Measurements from ENCODE around the gene HLX.

HLX gene, protein sequence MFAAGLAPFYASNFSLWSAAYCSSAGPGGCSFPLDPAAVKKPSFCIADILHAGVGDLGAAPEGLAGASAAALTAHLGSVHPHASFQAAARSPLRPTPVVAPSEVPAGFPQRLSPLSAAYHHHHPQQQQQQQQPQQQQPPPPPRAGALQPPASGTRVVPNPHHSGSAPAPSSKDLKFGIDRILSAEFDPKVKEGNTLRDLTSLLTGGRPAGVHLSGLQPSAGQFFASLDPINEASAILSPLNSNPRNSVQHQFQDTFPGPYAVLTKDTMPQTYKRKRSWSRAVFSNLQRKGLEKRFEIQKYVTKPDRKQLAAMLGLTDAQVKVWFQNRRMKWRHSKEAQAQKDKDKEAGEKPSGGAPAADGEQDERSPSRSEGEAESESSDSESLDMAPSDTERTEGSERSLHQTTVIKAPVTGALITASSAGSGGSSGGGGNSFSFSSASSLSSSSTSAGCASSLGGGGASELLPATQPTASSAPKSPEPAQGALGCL

DNA sequence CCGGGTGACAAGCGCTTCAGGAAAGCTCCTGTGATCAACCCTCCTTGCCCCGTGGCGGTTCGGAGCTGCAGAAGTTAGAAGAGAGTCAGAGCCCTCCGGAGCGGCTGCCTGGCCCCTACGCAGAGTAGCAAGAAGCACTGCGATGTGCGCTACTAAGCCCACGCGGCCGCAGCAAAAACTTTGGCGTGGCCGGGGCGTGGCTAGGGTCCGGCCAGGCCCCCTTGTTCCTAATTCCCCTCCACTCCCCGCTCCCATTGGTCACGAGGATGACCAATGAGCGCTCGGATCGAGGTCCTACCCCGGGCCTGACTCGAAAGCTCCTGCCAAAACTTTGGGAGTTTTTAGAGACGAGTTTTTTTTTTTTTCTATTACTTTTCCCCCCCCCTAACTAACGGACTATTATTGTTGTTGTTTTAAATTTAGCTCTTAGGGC, at the start of gene HLX:
Gene HLX (plus strand): TSS at position 368 of the 433 bp plus-strand sequence. CDS start 415 bp downstream, outside the sequence.
- Histone ChIP-seq H3K27ac (ENCODE audit: low read depth, low read length) (peak within 1 kb of the TSS; percentile 84), H3K9me3 (ENCODE audit: control insufficient read depth in 5 of 5, low read length in 5 of 5) (no peaks in the 10 kb centered on the region), H3K4me3 (ENCODE audit: low read depth in 1 of 5, low read length in 5 of 5) (peak within 1 kb of the TSS; percentile 74 to 90 (median 88)), H3K36me3 (ENCODE audit: control insufficient read depth in 5 of 5, insufficient read depth in 5 of 5, low read length in 5 of 5) (peaks cover 0 to 20% (median 15%) of the 10 kb centered on the region in 5 donors), H3K4me1 (ENCODE audit: control insufficient read depth in 5 of 5, insufficient read depth in 5 of 5, low read length in 5 of 5) (peaks cover 11 to 79% (median 46%) of the 10 kb centered on the region in 5 donors), H3K27me3 (ENCODE audit: control insufficient read depth in 5 of 5, insufficient read depth in 4 of 5, low read length in 5 of 5) (no peaks in the 10 kb centered on the region), H3K9ac (ENCODE audit: low read length in 5 of 5) (peak within 1 kb of the TSS; percentile 78 to 94 (median 89))

DNA sequence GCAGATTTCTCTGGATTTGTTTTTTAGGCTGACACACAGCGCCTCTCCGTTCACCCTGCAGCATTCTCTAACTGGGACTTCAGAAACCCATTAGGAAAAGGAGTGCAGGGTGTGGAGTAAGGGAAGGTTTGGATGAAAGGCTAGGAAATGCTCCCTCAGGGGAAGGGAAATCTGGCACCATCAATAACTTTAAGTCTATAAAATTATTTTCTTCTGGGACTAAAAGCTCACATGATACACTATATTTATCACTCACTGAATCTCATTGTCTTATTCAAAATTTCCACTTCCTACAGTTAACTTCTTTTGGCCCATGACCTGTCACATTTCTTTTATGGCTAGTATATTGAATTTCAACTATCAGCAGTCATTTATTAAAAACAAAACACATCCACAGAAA, 45.8 kb upstream of the HLX start:
- Histone ChIP-seq H3K9me3 (ENCODE audit: control insufficient read depth in 5 of 5, low read length in 5 of 5) (no peaks in the 10 kb centered on the region), H3K4me3 (ENCODE audit: low read depth in 1 of 5, low read length in 5 of 5) (no peak overlapping the region), H3K36me3 (ENCODE audit: control insufficient read depth in 5 of 5, insufficient read depth in 5 of 5, low read length in 5 of 5) (peaks cover 0 to 3% (median 0%) of the 10 kb centered on the region in 5 donors), H3K4me1 (ENCODE audit: control insufficient read depth in 5 of 5, insufficient read depth in 5 of 5, low read length in 5 of 5) (peaks cover 0 to 30% (median 17%) of the 10 kb centered on the region in 5 donors), H3K27me3 (ENCODE audit: control insufficient read depth in 5 of 5, insufficient read depth in 4 of 5, low read length in 5 of 5) (no peaks in the 10 kb centered on the region), H3K9ac (ENCODE audit: low read length in 5 of 5) (no peak overlapping the region), H3K27ac (ENCODE audit: low read depth, low read length) (no peak overlapping the region)

DNA sequence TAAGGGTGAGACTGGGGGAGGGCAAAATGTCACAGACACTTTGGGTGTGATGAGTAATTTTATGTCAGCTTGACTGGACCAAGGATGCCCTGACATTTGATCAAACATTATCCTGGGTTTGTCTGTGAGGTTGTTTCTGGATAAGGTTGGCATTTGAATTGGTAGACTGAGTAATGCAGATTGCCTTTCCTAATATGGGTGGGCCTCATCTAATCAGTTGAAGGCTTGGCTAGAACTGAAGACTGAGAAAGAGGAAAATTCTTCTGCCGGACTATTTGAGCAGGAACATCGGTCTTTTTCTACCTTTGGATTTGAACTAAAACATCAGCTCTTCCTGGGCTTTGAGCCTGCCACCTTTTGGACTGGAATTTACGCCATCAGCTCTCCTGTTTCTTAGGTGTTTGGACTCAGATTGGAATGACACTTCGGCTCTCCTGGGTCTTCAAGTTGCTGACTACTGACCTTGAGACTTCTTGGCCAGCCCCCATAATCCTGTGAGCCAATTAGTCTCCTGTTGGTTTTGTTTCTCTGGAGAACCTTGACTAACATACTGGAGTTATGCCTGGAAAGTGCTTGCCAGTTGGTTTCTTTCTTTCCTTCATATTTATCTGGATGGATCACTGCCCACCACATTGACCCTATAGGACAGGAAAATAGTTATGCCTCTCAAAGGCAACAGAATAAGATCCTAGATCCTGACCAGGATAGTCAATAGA, 44.9 kb upstream of the HLX start:
- H3K27me3 ChIP-seq (ENCODE audit: control insufficient read depth in 5 of 5, insufficient read depth in 4 of 5, low read length in 5 of 5), result no peaks in the 10 kb centered on the region
- H3K4me1 ChIP-seq (ENCODE audit: control insufficient read depth in 5 of 5, insufficient read depth in 5 of 5, low read length in 5 of 5), result peaks cover 0 to 25% (median 13%) of the 10 kb centered on the region in 5 donors
- no peak overlapping the region for H3K27ac ChIP-seq (ENCODE audit: low read depth, low read length)
- H3K36me3 ChIP-seq (ENCODE audit: control insufficient read depth in 5 of 5, insufficient read depth in 5 of 5, low read length in 5 of 5), result peaks cover 0 to 3% (median 0%) of the 10 kb centered on the region in 5 donors
- no peaks in the 10 kb centered on the region for H3K9me3 ChIP-seq (ENCODE audit: control insufficient read depth in 5 of 5, low read length in 5 of 5)
- H3K4me3 ChIP-seq (ENCODE audit: low read depth in 1 of 5, low read length in 5 of 5), result no peak overlapping the region
- H3K9ac ChIP-seq (ENCODE audit: low read length in 5 of 5), result no peak overlapping the region

DNA sequence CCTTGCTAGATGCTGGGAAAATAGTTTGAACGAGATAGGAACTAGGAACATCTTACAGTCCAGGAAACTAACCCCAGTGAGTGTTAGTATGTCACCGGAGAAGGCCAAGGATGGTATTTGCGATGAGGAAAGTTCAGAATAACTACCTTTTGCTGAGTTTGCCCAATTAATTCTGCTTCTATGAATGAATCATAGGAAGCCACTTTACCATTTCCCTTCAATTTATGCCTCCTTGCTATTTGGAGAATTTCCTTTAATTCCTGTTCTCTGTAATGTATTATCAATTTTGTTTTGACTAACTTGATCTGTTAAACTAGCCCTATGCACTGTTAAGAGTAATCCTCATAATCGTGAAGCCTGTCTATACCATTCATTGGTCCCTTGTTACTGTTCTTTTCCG, 40.7 kb upstream of the HLX start:
- Histone ChIP-seq H3K27me3 (ENCODE audit: control insufficient read depth in 5 of 5, insufficient read depth in 4 of 5, low read length in 5 of 5) (no peaks in the 10 kb centered on the region), H3K27ac (ENCODE audit: low read depth, low read length) (no peak overlapping the region), H3K9me3 (ENCODE audit: control insufficient read depth in 5 of 5, low read length in 5 of 5) (no peaks in the 10 kb centered on the region), H3K36me3 (ENCODE audit: control insufficient read depth in 5 of 5, insufficient read depth in 5 of 5, low read length in 5 of 5) (no peaks in the 10 kb centered on the region), H3K4me3 (ENCODE audit: low read depth in 1 of 5, low read length in 5 of 5) (no peak overlapping the region), H3K4me1 (ENCODE audit: control insufficient read depth in 5 of 5, insufficient read depth in 5 of 5, low read length in 5 of 5) (peaks cover 0 to 34% (median 9%) of the 10 kb centered on the region in 5 donors), H3K9ac (ENCODE audit: low read length in 5 of 5) (no peak overlapping the region)

DNA sequence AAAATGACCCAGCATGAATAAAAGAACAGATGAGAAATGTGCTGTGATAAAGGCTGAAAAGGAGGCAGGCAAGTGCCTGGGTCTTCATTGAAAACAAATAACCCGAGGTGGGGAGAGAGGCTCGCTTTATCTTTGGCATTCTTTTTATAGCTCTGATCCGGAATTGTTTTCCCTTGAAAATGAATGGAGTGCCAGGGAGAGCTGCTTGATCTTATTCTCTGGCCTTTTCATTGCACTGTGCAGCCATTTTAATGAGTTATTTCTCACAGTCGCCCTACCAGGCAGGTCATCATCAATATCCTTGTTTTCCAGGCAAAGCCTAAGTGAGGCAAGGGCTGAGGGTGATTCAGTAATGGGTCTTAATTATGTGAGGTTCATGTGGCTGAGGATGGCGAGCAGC, 39.8 kb upstream of the HLX start:
- Histone ChIP-seq H3K9ac (ENCODE audit: low read length in 5 of 5) (no peak overlapping the region), H3K9me3 (ENCODE audit: control insufficient read depth in 5 of 5, low read length in 5 of 5) (no peaks in the 10 kb centered on the region), H3K4me1 (ENCODE audit: control insufficient read depth in 5 of 5, insufficient read depth in 5 of 5, low read length in 5 of 5) (peaks cover 0 to 31% (median 13%) of the 10 kb centered on the region in 5 donors), H3K27me3 (ENCODE audit: control insufficient read depth in 5 of 5, insufficient read depth in 4 of 5, low read length in 5 of 5) (no peaks in the 10 kb centered on the region), H3K27ac (ENCODE audit: low read depth, low read length) (no peak overlapping the region), H3K36me3 (ENCODE audit: control insufficient read depth in 5 of 5, insufficient read depth in 5 of 5, low read length in 5 of 5) (no peaks in the 10 kb centered on the region), H3K4me3 (ENCODE audit: low read depth in 1 of 5, low read length in 5 of 5) (no peak overlapping the region)

DNA sequence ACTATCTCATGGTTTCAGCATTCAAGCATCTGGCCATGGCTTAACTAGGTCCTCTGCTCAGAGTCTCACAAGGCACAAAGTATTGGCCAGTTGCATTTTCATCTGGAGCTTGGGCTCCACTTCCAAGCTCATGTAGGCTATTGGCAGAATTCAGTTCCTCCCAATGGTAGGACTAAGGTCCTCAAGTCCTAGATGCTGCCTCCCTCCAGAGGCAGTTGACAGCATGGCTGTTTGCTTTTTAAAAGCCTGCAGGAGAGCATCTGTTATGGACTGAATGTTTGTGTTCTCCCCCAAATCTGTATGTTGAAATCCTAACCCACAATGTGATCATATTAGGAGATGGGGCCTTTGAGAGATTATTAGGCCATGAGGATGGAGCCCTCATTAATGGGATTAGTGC, 38.0 kb upstream of the HLX start:
- H3K4me1 ChIP-seq (ENCODE audit: control insufficient read depth in 5 of 5, insufficient read depth in 5 of 5, low read length in 5 of 5), result peaks cover 0 to 32% (median 13%) of the 10 kb centered on the region in 5 donors
- no peak overlapping the region for H3K9ac ChIP-seq (ENCODE audit: low read length in 5 of 5)
- no peaks in the 10 kb centered on the region for H3K27me3 ChIP-seq (ENCODE audit: control insufficient read depth in 5 of 5, insufficient read depth in 4 of 5, low read length in 5 of 5)
- H3K36me3 ChIP-seq (ENCODE audit: control insufficient read depth in 5 of 5, insufficient read depth in 5 of 5, low read length in 5 of 5), result no peaks in the 10 kb centered on the region
- no peak overlapping the region for H3K4me3 ChIP-seq (ENCODE audit: low read depth in 1 of 5, low read length in 5 of 5)
- no peak overlapping the region for H3K27ac ChIP-seq (ENCODE audit: low read depth, low read length)
- H3K9me3 ChIP-seq (ENCODE audit: control insufficient read depth in 5 of 5, low read length in 5 of 5), result no peaks in the 10 kb centered on the region

DNA sequence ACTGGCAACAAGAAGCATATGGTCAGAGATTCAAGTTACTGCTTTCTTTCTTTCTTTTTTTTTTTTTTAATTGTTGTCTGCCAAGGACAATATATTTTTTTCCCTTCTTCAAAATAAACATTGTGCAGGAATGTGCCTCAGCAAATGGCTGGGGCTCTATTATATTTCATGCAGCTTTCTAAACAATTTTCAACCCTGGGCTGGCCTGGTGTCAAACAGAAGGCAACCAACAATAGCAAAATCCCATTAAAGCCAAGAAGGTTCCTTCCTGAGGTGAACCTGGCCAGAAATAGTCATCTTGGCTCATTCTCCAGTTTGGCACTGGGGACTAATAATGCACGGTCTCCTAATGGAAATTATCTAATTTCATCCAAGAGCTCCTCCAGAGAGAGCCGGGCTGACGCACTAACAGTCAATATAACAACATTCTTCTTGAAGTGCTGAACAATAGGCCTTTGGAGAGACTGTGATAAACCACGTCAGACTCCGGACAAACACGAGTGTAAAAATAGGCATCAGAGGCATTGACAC, 35.7 kb upstream of the HLX start:
- H3K4me1 ChIP-seq (ENCODE audit: control insufficient read depth in 5 of 5, insufficient read depth in 5 of 5, low read length in 5 of 5), result peaks cover 0 to 28% (median 4%) of the 10 kb centered on the region in 5 donors
- H3K4me3 ChIP-seq (ENCODE audit: low read depth in 1 of 5, low read length in 5 of 5), result no peak overlapping the region
- H3K27ac ChIP-seq (ENCODE audit: low read depth, low read length), result peak overlapping the region; percentile 12
- no peaks in the 10 kb centered on the region for H3K9me3 ChIP-seq (ENCODE audit: control insufficient read depth in 5 of 5, low read length in 5 of 5)
- H3K27me3 ChIP-seq (ENCODE audit: control insufficient read depth in 5 of 5, insufficient read depth in 4 of 5, low read length in 5 of 5), result no peaks in the 10 kb centered on the region
- H3K9ac ChIP-seq (ENCODE audit: low read length in 5 of 5), result no peak overlapping the region
- H3K36me3 ChIP-seq (ENCODE audit: control insufficient read depth in 5 of 5, insufficient read depth in 5 of 5, low read length in 5 of 5), result no peaks in the 10 kb centered on the region

DNA sequence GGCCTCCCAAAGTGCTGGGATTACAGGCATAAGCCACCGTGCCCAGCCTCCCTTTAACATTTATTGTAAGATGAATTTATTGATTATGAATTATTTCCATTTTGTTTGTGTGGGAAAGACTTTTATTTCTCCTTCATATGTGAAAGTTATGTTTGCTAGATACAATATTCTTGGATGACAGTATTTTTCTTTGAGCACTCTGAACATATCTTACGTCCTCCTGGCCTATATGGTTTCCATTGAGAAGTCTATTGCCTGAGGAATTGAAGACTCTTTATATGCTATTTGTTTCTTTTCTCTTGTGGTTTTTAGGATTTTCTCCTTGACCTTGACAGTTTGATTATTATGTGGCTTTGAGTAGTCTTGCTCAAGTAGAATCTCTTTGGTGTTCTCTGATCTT, 26.8 kb upstream of the HLX start:
- H3K27me3 ChIP-seq (ENCODE audit: control insufficient read depth in 5 of 5, insufficient read depth in 4 of 5, low read length in 5 of 5), result no peaks in the 10 kb centered on the region
- H3K9me3 ChIP-seq (ENCODE audit: control insufficient read depth in 5 of 5, low read length in 5 of 5), result peaks cover 8 to 18% (median 12%) of the 10 kb centered on the region in 5 donors
- no peaks in the 10 kb centered on the region for H3K4me1 ChIP-seq (ENCODE audit: control insufficient read depth in 5 of 5, insufficient read depth in 5 of 5, low read length in 5 of 5)
- H3K4me3 ChIP-seq (ENCODE audit: low read depth in 1 of 5, low read length in 5 of 5), result no peak overlapping the region
- H3K27ac ChIP-seq (ENCODE audit: low read depth, low read length), result no peak overlapping the region
- peaks cover 0 to 5% (median 0%) of the 10 kb centered on the region in 5 donors for H3K36me3 ChIP-seq (ENCODE audit: control insufficient read depth in 5 of 5, insufficient read depth in 5 of 5, low read length in 5 of 5)
- H3K9ac ChIP-seq (ENCODE audit: low read length in 5 of 5), result no peak overlapping the region

DNA sequence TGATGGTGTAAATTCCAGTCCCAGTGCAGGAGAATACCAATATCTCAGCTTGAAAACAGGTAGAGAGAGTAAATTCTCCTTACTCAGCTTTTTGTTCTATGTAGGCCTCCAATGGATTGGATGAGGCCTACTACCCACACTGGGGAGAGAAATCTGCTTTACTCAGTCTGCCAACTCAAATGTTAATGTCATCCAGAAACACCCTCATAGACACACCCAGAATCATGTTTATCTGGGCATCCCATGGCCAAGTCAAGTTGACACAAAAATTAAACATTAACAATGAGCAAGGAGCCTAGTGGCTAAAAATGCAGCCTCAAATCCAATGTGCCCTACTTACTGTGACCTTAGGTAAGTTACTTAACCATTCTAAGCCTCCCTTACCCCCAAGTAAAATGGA, 6.9 kb upstream of the HLX start:
- no peak overlapping the region for H3K9ac ChIP-seq (ENCODE audit: low read length in 5 of 5)

DNA sequence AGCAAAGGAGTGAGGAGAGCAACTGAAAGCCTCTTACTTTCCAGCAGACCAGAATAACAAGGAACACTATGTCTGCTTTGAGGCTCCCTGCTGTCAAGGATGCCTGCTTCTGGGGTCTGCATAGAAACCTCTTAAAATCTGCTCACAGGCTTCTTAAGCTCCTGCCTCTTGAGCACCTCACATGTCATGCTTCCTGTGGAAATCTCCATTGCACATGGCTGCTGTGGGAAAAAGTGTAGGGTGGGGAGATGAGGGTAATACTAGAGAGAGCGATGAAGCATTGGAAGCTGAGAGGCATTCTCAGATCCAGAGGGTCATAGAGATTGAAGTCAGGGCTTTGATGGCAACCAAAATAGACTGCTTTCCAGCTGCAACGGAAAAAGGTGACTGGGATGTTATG, 6.2 kb upstream of the HLX start:
- Histone ChIP-seq H3K4me3 (ENCODE audit: low read depth in 1 of 5, low read length in 5 of 5) (no peak overlapping the region), H3K36me3 (ENCODE audit: control insufficient read depth in 5 of 5, insufficient read depth in 5 of 5, low read length in 5 of 5) (no peaks in the 10 kb centered on the region), H3K27me3 (ENCODE audit: control insufficient read depth in 5 of 5, insufficient read depth in 4 of 5, low read length in 5 of 5) (no peaks in the 10 kb centered on the region), H3K9ac (ENCODE audit: low read length in 5 of 5) (no peak overlapping the region), H3K9me3 (ENCODE audit: control insufficient read depth in 5 of 5, low read length in 5 of 5) (no peaks in the 10 kb centered on the region), H3K4me1 (ENCODE audit: control insufficient read depth in 5 of 5, insufficient read depth in 5 of 5, low read length in 5 of 5) (peaks cover 2 to 42% (median 12%) of the 10 kb centered on the region in 5 donors), H3K27ac (ENCODE audit: low read depth, low read length) (no peak overlapping the region)

More for the DNA sequence above, 6.9 kb upstream of the HLX start:
- no peaks in the 10 kb centered on the region for H3K36me3 ChIP-seq (ENCODE audit: control insufficient read depth in 5 of 5, insufficient read depth in 5 of 5, low read length in 5 of 5)
- peaks cover 0 to 2% (median 0%) of the 10 kb centered on the region in 5 donors for H3K9me3 ChIP-seq (ENCODE audit: control insufficient read depth in 5 of 5, low read length in 5 of 5)
- no peak overlapping the region for H3K4me3 ChIP-seq (ENCODE audit: low read depth in 1 of 5, low read length in 5 of 5)
- H3K27ac ChIP-seq (ENCODE audit: low read depth, low read length), result no peak overlapping the region
- no peaks in the 10 kb centered on the region for H3K27me3 ChIP-seq (ENCODE audit: control insufficient read depth in 5 of 5, insufficient read depth in 4 of 5, low read length in 5 of 5)
- peaks cover 1 to 34% (median 5%) of the 10 kb centered on the region in 5 donors for H3K4me1 ChIP-seq (ENCODE audit: control insufficient read depth in 5 of 5, insufficient read depth in 5 of 5, low read length in 5 of 5)
